ENCODE data around the gene GOLGA8Q. TPM values are rescaled to one million over a fixed set of nuclear protein-coding genes. Genes with fewer than 3 reads are reported as not detected.

Gene GOLGA8Q
- total RNA-seq = not detected in 2 replicates

GRCh38 chr15:30551750-30552149, at the start of gene GOLGA8Q:
Gene GOLGA8Q, plus strand, starts transcription at chr15:30552050. Its CDS starts 28 bp downstream, at chr15:30552078.

GRCh38 chr15:30603796-30604195, 51.9 kb downstream of the GOLGA8Q start, which contains the start of gene GOLGA8H:
Gene GOLGA8H, plus strand, starts transcription at chr15:30604028. Its CDS starts 98 bp downstream, at chr15:30604126.

Other genes starting within 250 kb of the GOLGA8Q start
- 0.16 and 3.0 TPM in 2 replicates for gene CHRFAM7A, start 158.5 kb upstream of the GOLGA8Q start, total RNA-seq
- 0.89 TPM in 1 of 2 replicates, not detected in the other for gene GOLGA8R, start 137.8 kb upstream of the GOLGA8Q start, total RNA-seq
- gene GOLGA8H, start 52.0 kb downstream of the GOLGA8Q start, total RNA-seq = 0.25 and 0.49 TPM in 2 replicates